GM13976 (cell line): ENCODE results near the gene DIPK1A.
A peak's percentile ranks its signal among the peaks of the same experiment; 100 is the strongest.

Source experiments
- DNase-seq: peaks from one replicate; pipeline ENCODE4 v3.0.0; 2012; ENCODE audit warnings: low spot score
- in situ Hi-C: fragments of 300-500 bp; cut with MboI; formaldehyde crosslinking; loops from one replicate; pipeline ENCODE4 v1.12.0; 2022; ENCODE audit warnings: low sequenced_read_pairs, mixed read lengths, inconsistent platforms; ENCODE audit not compliant: unreplicated experiment
- TF ChIP-seq, protein P1 (sequence below): IDR thresholded peaks from 2 replicates; pipeline ENCODE4 v1.5.1; 2012; ENCODE audit warnings: borderline replicate concordance, mild to moderate bottlenecking; ENCODE audit not compliant: insufficient read depth; ENCODE audit errors: extremely low read depth, missing control alignments, control extremely low read depth

The DIPK1A gene

DNA sequence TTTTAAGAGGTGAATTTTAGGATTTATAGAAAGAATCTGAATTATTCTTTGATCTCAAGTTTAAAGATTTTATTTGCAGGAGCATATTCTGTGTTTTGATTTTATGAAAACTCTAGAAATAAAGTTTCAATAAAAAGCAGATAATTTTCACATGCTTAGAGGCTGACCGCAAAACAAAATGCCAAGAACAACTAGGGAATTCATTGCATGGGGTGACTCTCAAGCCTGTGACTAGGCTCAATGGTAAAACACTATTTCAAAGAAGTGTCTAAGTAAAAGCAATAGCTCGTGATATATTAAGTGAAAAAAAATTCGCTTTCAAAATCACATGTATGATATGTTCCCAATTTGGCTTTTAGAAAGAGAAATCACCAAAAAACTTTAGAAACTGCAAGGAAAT, 79.9 kb downstream of the DIPK1A start:
- no peak for DNase-seq
- TF ChIP-seq, protein P1, sequence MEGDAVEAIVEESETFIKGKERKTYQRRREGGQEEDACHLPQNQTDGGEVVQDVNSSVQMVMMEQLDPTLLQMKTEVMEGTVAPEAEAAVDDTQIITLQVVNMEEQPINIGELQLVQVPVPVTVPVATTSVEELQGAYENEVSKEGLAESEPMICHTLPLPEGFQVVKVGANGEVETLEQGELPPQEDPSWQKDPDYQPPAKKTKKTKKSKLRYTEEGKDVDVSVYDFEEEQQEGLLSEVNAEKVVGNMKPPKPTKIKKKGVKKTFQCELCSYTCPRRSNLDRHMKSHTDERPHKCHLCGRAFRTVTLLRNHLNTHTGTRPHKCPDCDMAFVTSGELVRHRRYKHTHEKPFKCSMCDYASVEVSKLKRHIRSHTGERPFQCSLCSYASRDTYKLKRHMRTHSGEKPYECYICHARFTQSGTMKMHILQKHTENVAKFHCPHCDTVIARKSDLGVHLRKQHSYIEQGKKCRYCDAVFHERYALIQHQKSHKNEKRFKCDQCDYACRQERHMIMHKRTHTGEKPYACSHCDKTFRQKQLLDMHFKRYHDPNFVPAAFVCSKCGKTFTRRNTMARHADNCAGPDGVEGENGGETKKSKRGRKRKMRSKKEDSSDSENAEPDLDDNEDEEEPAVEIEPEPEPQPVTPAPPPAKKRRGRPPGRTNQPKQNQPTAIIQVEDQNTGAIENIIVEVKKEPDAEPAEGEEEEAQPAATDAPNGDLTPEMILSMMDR: no peak
- in situ Hi-C loops: no loop called here

DNA sequence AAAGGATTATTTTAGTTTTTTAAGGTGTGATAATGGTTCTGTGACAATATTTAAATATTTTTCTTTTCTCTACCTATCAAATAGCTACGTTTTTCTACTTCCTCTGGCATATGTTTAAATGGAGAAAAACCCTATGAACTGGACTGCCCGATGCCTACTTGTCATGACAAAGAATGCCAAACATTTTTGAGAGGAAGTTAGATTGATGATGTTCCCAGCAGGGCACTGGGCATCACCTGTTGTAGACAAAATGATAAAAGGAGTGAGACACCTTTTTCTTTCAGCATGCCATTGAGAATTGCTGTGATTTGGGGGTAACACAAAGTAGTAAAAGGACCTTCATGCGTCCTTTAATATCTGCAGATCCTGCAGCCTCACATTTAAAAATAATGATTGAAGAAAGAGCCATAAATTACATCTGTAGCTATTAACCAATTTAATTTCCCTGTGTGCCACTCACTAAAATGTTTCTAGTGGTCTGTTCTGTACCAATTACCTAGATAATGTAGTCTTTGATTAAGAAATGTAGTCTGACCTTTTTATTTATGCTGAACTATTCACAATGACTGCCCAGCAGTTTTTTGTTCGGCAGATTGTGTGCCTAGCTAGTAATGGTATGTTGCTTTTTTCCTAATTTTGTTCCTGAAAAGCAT, 81.8 kb downstream of the DIPK1A start:
- TF ChIP-seq, protein P1: no peak
- in situ Hi-C loops: no loop called here
- no peak for DNase-seq

DNA sequence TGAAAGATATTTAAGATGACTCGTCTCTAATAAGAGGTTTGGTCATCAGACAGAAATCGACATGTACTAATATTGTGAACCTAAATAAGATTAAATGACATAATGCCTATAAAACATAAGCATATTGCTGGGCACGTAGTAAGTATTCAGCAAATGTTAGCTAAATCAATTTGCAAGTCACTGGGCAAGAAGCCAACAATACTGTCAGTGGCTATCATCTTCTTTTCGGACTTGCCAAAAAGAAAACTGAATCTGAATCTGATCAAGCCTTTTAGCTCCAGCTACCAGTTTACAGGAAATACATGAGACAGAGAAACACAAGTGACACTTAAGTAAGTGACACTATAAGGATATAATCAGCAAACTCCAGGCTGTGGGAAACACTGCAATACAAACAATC, 83.5 kb downstream of the DIPK1A start:
- in situ Hi-C loops: no loop called here
- TF ChIP-seq, protein P1: no peak
- DNase-seq: peak; percentile 37

DNA sequence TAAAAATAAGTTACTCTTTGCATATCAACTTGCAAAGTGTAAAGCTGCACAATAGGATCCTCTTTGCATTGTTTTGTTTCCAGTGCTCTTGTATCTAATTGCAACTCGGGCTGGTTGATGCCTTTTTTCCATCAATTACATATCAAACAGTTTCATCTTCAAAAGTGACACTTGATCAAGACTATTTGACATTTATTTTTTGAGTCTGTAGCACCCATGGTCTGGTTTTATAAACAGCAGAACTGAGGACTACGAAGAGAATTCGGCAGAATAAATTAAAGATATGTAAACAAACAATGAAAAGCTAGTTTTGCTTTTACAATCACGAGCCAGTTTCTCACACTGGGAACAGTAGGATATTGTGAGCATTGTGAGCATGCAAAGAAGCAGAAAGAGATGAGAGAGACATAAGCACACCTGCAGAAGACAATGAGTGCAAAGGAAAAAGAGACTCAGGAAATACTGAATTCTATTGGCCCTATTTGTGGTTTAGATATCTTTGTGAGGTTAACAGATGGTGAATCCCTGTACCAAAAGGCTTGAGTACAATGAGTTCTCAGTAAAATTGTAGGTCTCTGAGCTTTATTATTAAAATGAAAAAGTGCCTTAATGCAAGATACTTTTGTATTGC, 84.1 kb downstream of the DIPK1A start:
- DNase-seq: no peak
- in situ Hi-C loops: no loop called here
- TF ChIP-seq, protein P1: no peak

DNA sequence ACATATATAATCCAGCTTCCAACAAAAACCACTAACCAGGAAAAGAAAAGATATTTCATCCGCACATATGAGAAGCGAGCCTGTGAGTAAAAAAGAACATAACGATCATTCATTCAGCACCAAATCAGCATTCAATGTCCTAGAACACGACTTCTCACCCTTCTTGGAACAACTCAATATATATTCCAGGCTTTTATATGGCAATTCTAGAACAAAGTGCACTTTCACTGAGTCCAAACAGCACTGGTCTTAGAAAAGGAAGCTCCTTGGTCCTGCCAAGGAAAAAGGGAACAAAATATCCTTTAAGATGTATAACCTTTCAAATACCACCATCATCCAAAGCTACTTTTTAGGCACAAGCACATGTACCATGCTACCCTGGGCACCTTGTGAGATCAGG, 84.9 kb downstream of the DIPK1A start:
- DNase-seq: no peak
- TF ChIP-seq, protein P1: no peak
- in situ Hi-C loops: no loop called here

DNA sequence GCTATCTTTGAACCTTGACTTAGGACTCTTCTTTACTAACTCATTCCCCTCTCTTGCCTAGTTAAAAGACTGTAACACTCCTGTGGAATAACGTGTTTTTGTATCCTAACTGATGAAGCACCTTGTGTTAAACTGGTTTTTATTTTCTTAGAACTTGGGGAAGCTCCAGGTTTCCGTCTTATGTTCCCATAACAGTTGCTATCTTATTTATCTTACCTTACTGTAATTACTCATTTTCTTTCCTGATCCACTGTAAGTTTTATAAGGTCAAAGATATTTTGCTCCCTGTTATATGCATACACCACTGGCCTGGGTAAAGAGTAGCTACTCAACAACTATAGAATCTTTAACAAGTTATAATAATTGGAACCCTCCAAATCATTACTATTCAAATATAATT, 86.3 kb downstream of the DIPK1A start:
- TF ChIP-seq, protein P1: no peak
- in situ Hi-C loops: no loop called here
- DNase-seq: no peak
